ENCODE measurements around the gene SLC5A5.

- TF ChIP-seq CTCF (IDR thresholded peaks at IDR 0.05) (no peak), POLR2A (IDR thresholded peaks at IDR 0.05) (no peak)
Observed at GRCh38 chr19:17942181-17942580, 70.4 kb downstream of the SLC5A5 start.
